Mammary epithelial cell (primary cell): ENCODE data around the gene SRGAP3.

ENCODE experiments used
- EZH2 ChIP-seq: IDR thresholded peaks from 2 replicates; pipeline ENCODE4 v1.6.1; 2012; ENCODE audit warnings: low read length, inconsistent platforms, borderline replicate concordance
- TF ChIP-seq, protein P1 (sequence below), 2 donors: IDR thresholded peaks in 1 of 2; conservative IDR thresholded peaks in 1 of 2; 2 replicates each; pipeline ENCODE4 v1.5.1; 2011 to 2012; ENCODE audit warnings: inconsistent platforms in 2 of 2, low read length in 2 of 2, mild to moderate bottlenecking in 2 of 2, control low read depth in 1 of 2, low read depth in 1 of 2; ENCODE audit not compliant: insufficient read depth in 1 of 2; ENCODE audit errors: extremely low read depth in 1 of 2

DNA sequence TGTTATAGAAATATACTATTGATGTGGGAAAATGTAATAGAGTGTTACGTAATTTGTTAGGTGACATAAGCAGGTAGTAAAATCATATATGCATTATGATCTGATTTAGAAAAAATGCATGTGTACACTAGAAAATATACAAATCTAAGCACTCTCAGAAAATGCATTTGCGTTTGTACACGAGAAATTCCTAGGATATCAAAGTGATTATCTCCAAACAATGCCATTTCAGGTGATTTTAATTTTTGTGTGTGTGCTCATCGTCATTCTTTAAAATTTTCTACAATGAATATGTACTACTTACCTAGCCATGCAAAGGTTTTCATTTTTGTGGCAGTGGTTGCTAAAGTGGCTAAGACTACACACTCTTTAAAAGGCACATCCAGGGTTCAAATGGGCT, 145.3 kb downstream of the SRGAP3 start:
- no peak for TF ChIP-seq EZH2
- TF ChIP-seq, protein P1, sequence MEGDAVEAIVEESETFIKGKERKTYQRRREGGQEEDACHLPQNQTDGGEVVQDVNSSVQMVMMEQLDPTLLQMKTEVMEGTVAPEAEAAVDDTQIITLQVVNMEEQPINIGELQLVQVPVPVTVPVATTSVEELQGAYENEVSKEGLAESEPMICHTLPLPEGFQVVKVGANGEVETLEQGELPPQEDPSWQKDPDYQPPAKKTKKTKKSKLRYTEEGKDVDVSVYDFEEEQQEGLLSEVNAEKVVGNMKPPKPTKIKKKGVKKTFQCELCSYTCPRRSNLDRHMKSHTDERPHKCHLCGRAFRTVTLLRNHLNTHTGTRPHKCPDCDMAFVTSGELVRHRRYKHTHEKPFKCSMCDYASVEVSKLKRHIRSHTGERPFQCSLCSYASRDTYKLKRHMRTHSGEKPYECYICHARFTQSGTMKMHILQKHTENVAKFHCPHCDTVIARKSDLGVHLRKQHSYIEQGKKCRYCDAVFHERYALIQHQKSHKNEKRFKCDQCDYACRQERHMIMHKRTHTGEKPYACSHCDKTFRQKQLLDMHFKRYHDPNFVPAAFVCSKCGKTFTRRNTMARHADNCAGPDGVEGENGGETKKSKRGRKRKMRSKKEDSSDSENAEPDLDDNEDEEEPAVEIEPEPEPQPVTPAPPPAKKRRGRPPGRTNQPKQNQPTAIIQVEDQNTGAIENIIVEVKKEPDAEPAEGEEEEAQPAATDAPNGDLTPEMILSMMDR (conservative IDR thresholded peaks at IDR 0.05 in 1 of 2, IDR thresholded peaks at IDR 0.05 in 1 of 2; ENCODE audit: extremely low read depth in 1 of 2, insufficient read depth in 1 of 2, low read depth in 1 of 2, low read length in 2 of 2): no peak
